K562 (cell line): Measurements from ENCODE around the gene ATF5. TPM values are rescaled to one million over a fixed set of nuclear protein-coding genes. Genes with fewer than 3 reads are reported as not detected.
A peak's percentile ranks its signal among the peaks of the same experiment; 100 is the strongest.

ENCODE experiments used
- HDGF ChIP-seq: fragments of 450-650 bp; IDR thresholded peaks from 2 replicates; pipeline ENCODE4 v1.6.1; 2016
- HIVEP1 ChIP-seq: fragments of 250-450 bp; sonication (Bioruptor Pico); IDR thresholded peaks from 2 replicates; pipeline ENCODE4 v1.4.0; 2020; ENCODE audit warnings: mild to moderate bottlenecking
- JUNB ChIP-seq: fragments of 450-650 bp; formaldehyde crosslinking; conservative IDR thresholded peaks from 2 replicates; pipeline ENCODE4 v1.4.0; 2020; ENCODE audit warnings: mild to moderate bottlenecking
- KLF13 ChIP-seq: fragments of 450-650 bp; IDR thresholded peaks from 2 replicates; pipeline ENCODE4 v1.6.1; 2016; ENCODE audit warnings: missing genetic modification characterization, low read depth, mild to moderate bottlenecking, missing compliant biosample characterization, moderate library complexity, borderline replicate concordance
- KLF6 ChIP-seq: fragments of 250-450 bp; sonication (Bioruptor Pico); IDR thresholded peaks from 2 replicates; pipeline ENCODE4 v1.4.0; 2020; ENCODE audit warnings: mild to moderate bottlenecking, moderate library complexity, borderline replicate concordance
- PHF21A ChIP-seq: fragments of 450-650 bp; IDR thresholded peaks from 2 replicates; pipeline ENCODE4 v1.6.1; 2017; ENCODE audit warnings: low read depth, borderline replicate concordance
- POLR2A ChIP-seq: fragments of 450-650 bp; conservative IDR thresholded peaks from 2 replicates; pipeline ENCODE4 v1.6.1; 2016
- RCOR1 ChIP-seq, 2 experiments: IDR thresholded peaks; 2 replicates each; pipeline ENCODE4 v1.6.1; 2012; ENCODE audit warnings: low read depth in 2 of 2, low read length in 2 of 2, borderline replicate concordance in 1 of 2, improper control_type of control experiment in 1 of 2
- SLC30A9 ChIP-seq: fragments of 250-450 bp; sonication (Bioruptor Pico); IDR thresholded peaks from 2 replicates; pipeline ENCODE4 v1.8.0; 2022; ENCODE audit warnings: mild to moderate bottlenecking, moderate library complexity
- SRSF3 ChIP-seq: fragments of 200-400 bp; formaldehyde crosslinking; IDR thresholded peaks from 2 replicates; pipeline ENCODE4 v1.6.1; 2016; ENCODE audit warnings: mild to moderate bottlenecking, low read length, moderate library complexity; ENCODE audit not compliant: insufficient read depth
- polyA plus RNA-seq, 8 experiments: library from polyadenylated mRNA; depleted of rRNA in 4 of 8; stranded (reverse) in 5 of 8; unstranded in 3 of 8; fragments of >200 nt; fragmentation: Nextera tagmentation in 2 of 8; fragmentation: Illumina TruSeq in 1 of 8; extraction: Ambion mirVana in 2 of 8; extraction: Trizol in 1 of 8; gene quantifications; 2 replicates each; pipeline versions ENCODE4 v1.2.1 to v1.2.3, GENCODE V29; 2011 to 2014; ENCODE audit warnings: inconsistent platforms in 1 of 8, missing spikeins in 1 of 8
- total RNA-seq, 7 experiments: library from RNA; depleted of rRNA in 6 of 7; stranded (reverse); fragments of >200 nt in 6 of 7; fragmentation: Illumina TruSeq in 2 of 7; extraction: Trizol in 2 of 7; gene quantifications; 2 replicates each; pipeline versions ENCODE4 v1.2.1 to v1.2.3, GENCODE V29; 2011 to 2021; ENCODE audit warnings: low replicate concordance in 1 of 7
- TF ChIP-seq, protein P1 (sequence below), 2 experiments: fragments of 450-650 bp; formaldehyde crosslinking in 1 of 2; IDR thresholded peaks; 2 replicates each; pipeline versions ENCODE4 v1.4.0 to v1.6.1; 2014 to 2020; ENCODE audit warnings: mild to moderate bottlenecking in 2 of 2, borderline replicate concordance in 1 of 2, low read depth in 1 of 2
- TF ChIP-seq, protein P2 (sequence below), 3 experiments: IDR thresholded peaks in 2 of 3; conservative IDR thresholded peaks in 1 of 3; 2 replicates each; pipeline ENCODE4 v1.5.1; 2011 to 2012; ENCODE audit warnings: low read length in 3 of 3, mild to moderate bottlenecking in 3 of 3, control low read depth in 2 of 3, improper control_type of control experiment in 1 of 3, inconsistent platforms in 1 of 3, low read depth in 1 of 3, mixed read lengths in 1 of 3, moderate library complexity in 1 of 3; ENCODE audit not compliant: insufficient read depth in 2 of 3
- TF ChIP-seq, protein P3 (sequence below), 2 experiments: fragments of 450-650 bp; IDR thresholded peaks; 2 replicates each; pipeline ENCODE4 v1.6.1; 2018; ENCODE audit warnings: mild to moderate bottlenecking in 2 of 2, low read depth in 1 of 2; ENCODE audit not compliant: partially characterized antibody in 2 of 2

Gene ATF5
- total and polyA plus RNA-seq, 9 of the 15 experiments (the other 6 are each of a cell fraction or from before 2014, with no cell fraction given) = 3.0 to 57.6 (median 11.1) TPM

DNA sequence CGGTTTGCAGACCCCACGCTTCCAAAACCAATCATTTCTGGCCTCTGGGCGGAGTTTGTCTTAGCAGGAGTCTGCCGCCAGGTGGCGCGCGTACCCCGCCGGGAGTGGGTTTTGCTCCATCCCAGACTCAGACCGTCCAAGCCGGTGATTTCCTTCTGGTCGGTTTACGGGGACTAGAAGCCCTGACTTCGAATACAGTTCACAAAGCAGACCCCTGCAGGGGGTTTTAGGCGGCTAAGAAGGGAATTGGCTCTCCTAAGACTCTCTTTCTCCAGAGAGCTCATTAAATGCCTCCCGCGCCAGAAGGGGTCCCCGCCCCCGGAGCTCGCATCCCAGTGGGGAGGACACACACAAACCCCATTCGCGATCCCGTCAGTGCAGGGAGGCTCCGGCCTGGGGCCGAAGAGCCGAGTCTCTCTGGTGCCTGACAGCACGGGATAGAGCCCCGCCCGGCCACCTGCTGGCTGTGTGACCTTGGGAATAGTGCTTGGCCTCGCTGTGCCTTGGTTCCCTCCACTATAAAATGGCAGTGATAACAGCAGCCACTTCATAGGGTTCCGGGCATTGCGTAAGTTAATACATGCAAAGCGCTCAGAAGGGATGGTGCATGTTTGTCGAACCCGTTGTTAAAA lies 8.9 kb downstream of the ATF5 start (continued):
- TF ChIP-seq, protein P1, sequence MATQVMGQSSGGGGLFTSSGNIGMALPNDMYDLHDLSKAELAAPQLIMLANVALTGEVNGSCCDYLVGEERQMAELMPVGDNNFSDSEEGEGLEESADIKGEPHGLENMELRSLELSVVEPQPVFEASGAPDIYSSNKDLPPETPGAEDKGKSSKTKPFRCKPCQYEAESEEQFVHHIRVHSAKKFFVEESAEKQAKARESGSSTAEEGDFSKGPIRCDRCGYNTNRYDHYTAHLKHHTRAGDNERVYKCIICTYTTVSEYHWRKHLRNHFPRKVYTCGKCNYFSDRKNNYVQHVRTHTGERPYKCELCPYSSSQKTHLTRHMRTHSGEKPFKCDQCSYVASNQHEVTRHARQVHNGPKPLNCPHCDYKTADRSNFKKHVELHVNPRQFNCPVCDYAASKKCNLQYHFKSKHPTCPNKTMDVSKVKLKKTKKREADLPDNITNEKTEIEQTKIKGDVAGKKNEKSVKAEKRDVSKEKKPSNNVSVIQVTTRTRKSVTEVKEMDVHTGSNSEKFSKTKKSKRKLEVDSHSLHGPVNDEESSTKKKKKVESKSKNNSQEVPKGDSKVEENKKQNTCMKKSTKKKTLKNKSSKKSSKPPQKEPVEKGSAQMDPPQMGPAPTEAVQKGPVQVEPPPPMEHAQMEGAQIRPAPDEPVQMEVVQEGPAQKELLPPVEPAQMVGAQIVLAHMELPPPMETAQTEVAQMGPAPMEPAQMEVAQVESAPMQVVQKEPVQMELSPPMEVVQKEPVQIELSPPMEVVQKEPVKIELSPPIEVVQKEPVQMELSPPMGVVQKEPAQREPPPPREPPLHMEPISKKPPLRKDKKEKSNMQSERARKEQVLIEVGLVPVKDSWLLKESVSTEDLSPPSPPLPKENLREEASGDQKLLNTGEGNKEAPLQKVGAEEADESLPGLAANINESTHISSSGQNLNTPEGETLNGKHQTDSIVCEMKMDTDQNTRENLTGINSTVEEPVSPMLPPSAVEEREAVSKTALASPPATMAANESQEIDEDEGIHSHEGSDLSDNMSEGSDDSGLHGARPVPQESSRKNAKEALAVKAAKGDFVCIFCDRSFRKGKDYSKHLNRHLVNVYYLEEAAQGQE (IDR thresholded peaks at IDR 0.05; ENCODE audit: borderline replicate concordance) = peak; percentile 93
- TF ChIP-seq, protein P1 (CRISPR knock-in tag; IDR thresholded peaks at IDR 0.05; ENCODE audit: low read depth) = no peak
- TF ChIP-seq PHF21A = no peak
- no peak for TF ChIP-seq POLR2A
- TF ChIP-seq, protein P2, sequence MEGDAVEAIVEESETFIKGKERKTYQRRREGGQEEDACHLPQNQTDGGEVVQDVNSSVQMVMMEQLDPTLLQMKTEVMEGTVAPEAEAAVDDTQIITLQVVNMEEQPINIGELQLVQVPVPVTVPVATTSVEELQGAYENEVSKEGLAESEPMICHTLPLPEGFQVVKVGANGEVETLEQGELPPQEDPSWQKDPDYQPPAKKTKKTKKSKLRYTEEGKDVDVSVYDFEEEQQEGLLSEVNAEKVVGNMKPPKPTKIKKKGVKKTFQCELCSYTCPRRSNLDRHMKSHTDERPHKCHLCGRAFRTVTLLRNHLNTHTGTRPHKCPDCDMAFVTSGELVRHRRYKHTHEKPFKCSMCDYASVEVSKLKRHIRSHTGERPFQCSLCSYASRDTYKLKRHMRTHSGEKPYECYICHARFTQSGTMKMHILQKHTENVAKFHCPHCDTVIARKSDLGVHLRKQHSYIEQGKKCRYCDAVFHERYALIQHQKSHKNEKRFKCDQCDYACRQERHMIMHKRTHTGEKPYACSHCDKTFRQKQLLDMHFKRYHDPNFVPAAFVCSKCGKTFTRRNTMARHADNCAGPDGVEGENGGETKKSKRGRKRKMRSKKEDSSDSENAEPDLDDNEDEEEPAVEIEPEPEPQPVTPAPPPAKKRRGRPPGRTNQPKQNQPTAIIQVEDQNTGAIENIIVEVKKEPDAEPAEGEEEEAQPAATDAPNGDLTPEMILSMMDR (IDR thresholded peaks at IDR 0.05 in 2 of 3, conservative IDR thresholded peaks at IDR 0.05 in 1 of 3; ENCODE audit: insufficient read depth in 2 of 3, low read depth in 1 of 3, low read length in 3 of 3) = peak; percentile 97 to 98 (median 98)
- no peak for TF ChIP-seq RCOR1 (IDR thresholded peaks at IDR 0.05; ENCODE audit: borderline replicate concordance in 1 of 2, low read depth in 2 of 2, low read length in 2 of 2)
- no peak for TF ChIP-seq HDGF
- TF ChIP-seq JUNB (CRISPR knock-in tag) = no peak
- no peak for TF ChIP-seq KLF6 (CRISPR knock-in tag)
- TF ChIP-seq KLF13 (tag) = no peak
- no peak for TF ChIP-seq SRSF3
- TF ChIP-seq, protein P3, sequence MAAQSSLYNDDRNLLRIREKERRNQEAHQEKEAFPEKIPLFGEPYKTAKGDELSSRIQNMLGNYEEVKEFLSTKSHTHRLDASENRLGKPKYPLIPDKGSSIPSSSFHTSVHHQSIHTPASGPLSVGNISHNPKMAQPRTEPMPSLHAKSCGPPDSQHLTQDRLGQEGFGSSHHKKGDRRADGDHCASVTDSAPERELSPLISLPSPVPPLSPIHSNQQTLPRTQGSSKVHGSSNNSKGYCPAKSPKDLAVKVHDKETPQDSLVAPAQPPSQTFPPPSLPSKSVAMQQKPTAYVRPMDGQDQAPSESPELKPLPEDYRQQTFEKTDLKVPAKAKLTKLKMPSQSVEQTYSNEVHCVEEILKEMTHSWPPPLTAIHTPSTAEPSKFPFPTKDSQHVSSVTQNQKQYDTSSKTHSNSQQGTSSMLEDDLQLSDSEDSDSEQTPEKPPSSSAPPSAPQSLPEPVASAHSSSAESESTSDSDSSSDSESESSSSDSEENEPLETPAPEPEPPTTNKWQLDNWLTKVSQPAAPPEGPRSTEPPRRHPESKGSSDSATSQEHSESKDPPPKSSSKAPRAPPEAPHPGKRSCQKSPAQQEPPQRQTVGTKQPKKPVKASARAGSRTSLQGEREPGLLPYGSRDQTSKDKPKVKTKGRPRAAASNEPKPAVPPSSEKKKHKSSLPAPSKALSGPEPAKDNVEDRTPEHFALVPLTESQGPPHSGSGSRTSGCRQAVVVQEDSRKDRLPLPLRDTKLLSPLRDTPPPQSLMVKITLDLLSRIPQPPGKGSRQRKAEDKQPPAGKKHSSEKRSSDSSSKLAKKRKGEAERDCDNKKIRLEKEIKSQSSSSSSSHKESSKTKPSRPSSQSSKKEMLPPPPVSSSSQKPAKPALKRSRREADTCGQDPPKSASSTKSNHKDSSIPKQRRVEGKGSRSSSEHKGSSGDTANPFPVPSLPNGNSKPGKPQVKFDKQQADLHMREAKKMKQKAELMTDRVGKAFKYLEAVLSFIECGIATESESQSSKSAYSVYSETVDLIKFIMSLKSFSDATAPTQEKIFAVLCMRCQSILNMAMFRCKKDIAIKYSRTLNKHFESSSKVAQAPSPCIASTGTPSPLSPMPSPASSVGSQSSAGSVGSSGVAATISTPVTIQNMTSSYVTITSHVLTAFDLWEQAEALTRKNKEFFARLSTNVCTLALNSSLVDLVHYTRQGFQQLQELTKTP (IDR thresholded peaks at IDR 0.05; ENCODE audit: low read depth in 1 of 2, partially characterized antibody in 2 of 2) = no peak
- no peak for TF ChIP-seq HIVEP1 (CRISPR knock-in tag)
- TF ChIP-seq SLC30A9 = no peak
